Thyroid gland (tissue), 4 donors: Measurements from ENCODE around the gene RPL27A. TPM values are rescaled to one million over a fixed set of nuclear protein-coding genes. Genes with fewer than 3 reads are reported as not detected.
A peak's percentile ranks its signal among the peaks of the same experiment; 100 is the strongest.

ENCODE experiments used
- DNase-seq, 2 donors: peaks; one replicate each; pipeline ENCODE4 v3.0.0-alpha.2; 2019
- H3K27ac ChIP-seq, 3 donors: fragments of 200-600 bp; sonication (generic); 1 replicate in 2 of 3; 2 replicates in 1 of 3; pipeline ENCODE4 v1.5.1; 2016 to 2019; ENCODE audit warnings: mild to moderate bottlenecking in 1 of 3, moderate library complexity in 1 of 3
- H3K27me3 ChIP-seq: fragments of 200-600 bp; sonication (generic); one replicate; pipeline ENCODE4 v1.5.1; 2019
- H3K36me3 ChIP-seq, 2 donors: fragments of 200-600 bp; sonication (generic); one replicate each; pipeline ENCODE4 v1.5.1; 2016 to 2019
- H3K4me1 ChIP-seq, 2 donors: fragments of 200-600 bp; sonication (generic); one replicate each; pipeline ENCODE4 v1.5.1; 2017 to 2019
- H3K4me3 ChIP-seq, 3 donors: fragments of 200-600 bp; sonication (generic); replicated peaks in 1 of 3; 1 replicate in 2 of 3; 2 replicates in 1 of 3; pipeline ENCODE4 v1.5.1; 2016; ENCODE audit warnings: mild to moderate bottlenecking in 1 of 3
- H3K9me3 ChIP-seq: fragments of 200-600 bp; sonication (generic); one replicate; pipeline ENCODE4 v1.5.1; 2017
- CTCF ChIP-seq, 6 experiments: fragments of 200-600 bp in 3 of 6; fragments of 450-650 bp in 3 of 6; sonication (generic) in 3 of 6; IDR thresholded peaks; one replicate each; pipeline ENCODE4 v1.5.1; 2016 to 2019; ENCODE audit warnings: antibody characterized with exemption in 6 of 6, mild to moderate bottlenecking in 2 of 6, inconsistent platforms in 1 of 6, moderate library complexity in 1 of 6
- POLR2A ChIP-seq, 2 donors: fragments of 450-650 bp; IDR thresholded peaks; one replicate each; pipeline ENCODE4 v1.6.1; 2017; ENCODE audit warnings: antibody characterized with exemption in 2 of 2, mild to moderate bottlenecking in 2 of 2, moderate library complexity in 1 of 2
- WGBS, 2 donors: methylation state at CpG; one replicate each; pipeline ENCODE4 v1.1.5; 2017; 5-methylcytosine and 5-hydroxymethylcytosine counted together
- intact Hi-C: fragments of 100-400 bp; cut with DNase I; formaldehyde crosslinking; loops from one replicate; pipeline ENCODE4 v1.15.1; 2023
- total RNA-seq, 4 donors: library from RNA; depleted of rRNA; stranded (reverse); fragments of >200 nt; gene quantifications; one replicate each; pipeline ENCODE4 v1.2.3, GENCODE V29; 2016

The RPL27A gene
- total RNA-seq, 4 donors from 2014 or later, result 1,071 to 3,396 (median 1,647) TPM

GRCh38 chr11:8672346-8672745, 10.2 kb upstream of the RPL27A start:
- intact Hi-C loops, result loop anchor here (10.0 kb wide), 1 partner anchor 292 kb away; the partner anchor contains the start of gene TMEM9B
- DNase-seq, result no peak
- no peak overlapping the region for H3K4me3 ChIP-seq
- H3K4me1 ChIP-seq, result peaks cover 16 to 17% of the 10 kb centered on the region in 2 donors
- peak overlapping the region; percentile 81 to 90 (median 85) for H3K27ac ChIP-seq
- no peaks in the 10 kb centered on the region for H3K9me3 ChIP-seq
- TF ChIP-seq POLR2A (IDR thresholded peaks at IDR 0.05), result no peak
- TF ChIP-seq CTCF (IDR thresholded peaks at IDR 0.05), result no peak
- H3K36me3 ChIP-seq, result no peaks in the 10 kb centered on the region
- WGBS, 2 donors, result 97 to 99% methylated on average over 2 of the region's 2 CpGs
- no peaks in the 10 kb centered on the region for H3K27me3 ChIP-seq

GRCh38 chr11:8674859-8675258, 7.7 kb upstream of the RPL27A start:
- Histone ChIP-seq H3K4me3 (no peak overlapping the region), H3K4me1 (peaks cover 16 to 17% of the 10 kb centered on the region in 2 donors), H3K27me3 (no peaks in the 10 kb centered on the region), H3K9me3 (no peaks in the 10 kb centered on the region), H3K36me3 (no peaks in the 10 kb centered on the region), H3K27ac (no peak overlapping the region)
- WGBS, 2 donors, result 86 to 93% methylated on average over 2 of the region's 2 CpGs
- no peak for TF ChIP-seq CTCF (IDR thresholded peaks at IDR 0.05)
- intact Hi-C loops, result loop anchor here (10.0 kb wide), 1 partner anchor 290 kb away; the partner anchor contains the start of gene TMEM9B
- DNase-seq, result no peak

GRCh38 chr11:8676458-8676857, 6.1 kb upstream of the RPL27A start:
- DNase-seq, result no peak
- TF ChIP-seq POLR2A (IDR thresholded peaks at IDR 0.05), result no peak
- TF ChIP-seq CTCF (IDR thresholded peaks at IDR 0.05), result no peak
- Histone ChIP-seq H3K36me3 (no peaks in the 10 kb centered on the region), H3K9me3 (no peaks in the 10 kb centered on the region), H3K4me3 (no peak overlapping the region), H3K27me3 (no peaks in the 10 kb centered on the region), H3K27ac (no peak overlapping the region), H3K4me1 (peaks cover 9 to 10% of the 10 kb centered on the region in 2 donors)
- intact Hi-C loops, result loop anchor here (10.0 kb wide), 1 partner anchor 288 kb away; the partner anchor contains the start of gene TMEM9B
- WGBS, 2 donors, result 92 to 95% methylated on average over 1 of the region's 1 CpG

- Histone ChIP-seq H3K36me3 (peaks cover 0 to 4% of the 10 kb centered on the region in 2 donors), H3K4me1 (peaks cover 12 to 14% of the 10 kb centered on the region in 2 donors), H3K27ac (no peak overlapping the region), H3K4me3 (no peak overlapping the region), H3K27me3 (no peaks in the 10 kb centered on the region), H3K9me3 (no peaks in the 10 kb centered on the region)
- TF ChIP-seq POLR2A (IDR thresholded peaks at IDR 0.05) (no peak), CTCF (IDR thresholded peaks at IDR 0.05) (no peak)
- 78 to 86% methylated on average over 1 of the region's 1 CpG for WGBS, 2 donors
- DNase-seq, result no peak
- intact Hi-C loops, result loop anchor here (10.0 kb wide), 1 partner anchor 286 kb away; the partner anchor contains the start of gene TMEM9B
These were observed 3.6 kb upstream of the RPL27A start for GRCh38 chr11:8679006-8679405.

- H3K9me3 ChIP-seq, result no peaks in the 10 kb centered on the region
- peaks cover 25 to 29% of the 10 kb centered on the region in 2 donors for H3K4me1 ChIP-seq
- peak overlapping the region; percentile 65 to 96 (median 96) for H3K4me3 ChIP-seq
- no peak for TF ChIP-seq CTCF (IDR thresholded peaks at IDR 0.05)
- TF ChIP-seq POLR2A (IDR thresholded peaks at IDR 0.05), result no peak
- H3K36me3 ChIP-seq, result peaks cover 16 to 26% of the 10 kb centered on the region in 2 donors
- peak in 1 of 2 donors; percentile 15 for DNase-seq
- WGBS, 2 donors, result 30% methylated on average over 14 of the region's 14 CpGs
- no peaks in the 10 kb centered on the region for H3K27me3 ChIP-seq
- H3K27ac ChIP-seq, result peak overlapping the region; percentile 84 to 97 (median 87)
- intact Hi-C loops, result no loop called here
These were observed 722 bp upstream of the RPL27A start for GRCh38 chr11:8681837-8682302.
